HAP-1 (cell line): Measurements from ENCODE around the gene CCSER2.

Experiments used
- DNase-seq, 2 experiments: peaks; one replicate each; pipeline ENCODE4 v3.0.0-alpha.2; 2016 to 2020; ENCODE audit warnings: low spot score in 2 of 2
- H3K27me3 ChIP-seq: fragments of 250-450 bp; sonication (Bioruptor Pico); 2 replicates; pipeline ENCODE4 v1.5.1; 2020; ENCODE audit warnings: low read depth, mild to moderate bottlenecking, moderate library complexity
- H3K36me3 ChIP-seq: fragments of 250-450 bp; sonication (Bioruptor Pico); replicated peaks from 2 replicates; pipeline ENCODE4 v1.5.1; 2020; ENCODE audit warnings: mild to moderate bottlenecking
- H3K4me1 ChIP-seq: fragments of 250-450 bp; sonication (Bioruptor Pico); 2 replicates; pipeline ENCODE4 v1.5.1; 2020; ENCODE audit warnings: mild to moderate bottlenecking
- H3K4me3 ChIP-seq: fragments of 250-450 bp; sonication (Bioruptor Pico); 2 replicates; pipeline ENCODE4 v1.5.1; 2020; ENCODE audit warnings: mild to moderate bottlenecking, moderate library complexity
- H3K9me3 ChIP-seq: fragments of 250-450 bp; sonication (Bioruptor Pico); 2 replicates; pipeline ENCODE4 v1.5.1; 2020; ENCODE audit warnings: mild to moderate bottlenecking, moderate library complexity
- in situ Hi-C: fragments of 300-500 bp; cut with MboI; formaldehyde crosslinking; loops from 3 replicates; pipeline ENCODE4 v1.14.3; 2020; ENCODE audit warnings: low sequenced_read_pairs, inconsistent platforms, mixed read lengths

CCSER2 gene

GRCh38 chr10:84552478-84552877, 224.1 kb downstream of the CCSER2 start:
- H3K36me3 ChIP-seq, result no peaks in the 10 kb centered on the region
- in situ Hi-C loops, result no loop called here
- no peak overlapping the region for H3K4me3 ChIP-seq
- DNase-seq, result no peak
- H3K9me3 ChIP-seq, result no peaks in the 10 kb centered on the region
- H3K27me3 ChIP-seq, result no peaks in the 10 kb centered on the region; the same call in 1 of the 2 replicates
- no peaks in the 10 kb centered on the region for H3K4me1 ChIP-seq

GRCh38 chr10:84562592-84562991, 234.2 kb downstream of the CCSER2 start:
- no peaks in the 10 kb centered on the region for H3K36me3 ChIP-seq
- peaks cover 8% of the 10 kb centered on the region for H3K4me1 ChIP-seq
- no peaks in the 10 kb centered on the region for H3K27me3 ChIP-seq
- no peaks in the 10 kb centered on the region for H3K9me3 ChIP-seq
- in situ Hi-C loops, result no loop called here
- H3K4me3 ChIP-seq, result no peak overlapping the region
- no peak for DNase-seq

DNA sequence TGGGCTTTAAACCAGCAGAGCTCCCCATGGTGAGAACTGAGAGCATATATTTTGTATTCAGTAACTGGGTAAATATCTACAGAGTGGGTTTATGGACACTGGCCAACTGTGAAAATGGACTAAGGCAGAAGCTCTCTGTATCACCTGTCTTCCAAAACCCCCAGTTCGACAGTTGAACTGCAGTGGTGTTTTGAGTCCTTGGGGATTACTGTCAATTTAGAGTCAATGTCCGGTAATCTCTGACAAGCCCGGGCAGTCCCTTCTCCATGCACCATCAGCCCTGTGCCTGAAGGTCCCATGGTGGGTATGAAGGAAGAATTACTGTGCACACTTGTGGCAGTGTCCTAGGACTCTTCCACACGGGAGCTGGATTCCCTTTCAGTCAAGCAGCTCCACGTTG, 235.0 kb downstream of the CCSER2 start:
- DNase-seq, result no peak
- no peaks in the 10 kb centered on the region for H3K9me3 ChIP-seq
- in situ Hi-C loops, result no loop called here
- H3K36me3 ChIP-seq, result no peaks in the 10 kb centered on the region
- no peak overlapping the region for H3K4me3 ChIP-seq
- H3K4me1 ChIP-seq, result peaks cover 10% of the 10 kb centered on the region
- no peaks in the 10 kb centered on the region for H3K27me3 ChIP-seq

DNA sequence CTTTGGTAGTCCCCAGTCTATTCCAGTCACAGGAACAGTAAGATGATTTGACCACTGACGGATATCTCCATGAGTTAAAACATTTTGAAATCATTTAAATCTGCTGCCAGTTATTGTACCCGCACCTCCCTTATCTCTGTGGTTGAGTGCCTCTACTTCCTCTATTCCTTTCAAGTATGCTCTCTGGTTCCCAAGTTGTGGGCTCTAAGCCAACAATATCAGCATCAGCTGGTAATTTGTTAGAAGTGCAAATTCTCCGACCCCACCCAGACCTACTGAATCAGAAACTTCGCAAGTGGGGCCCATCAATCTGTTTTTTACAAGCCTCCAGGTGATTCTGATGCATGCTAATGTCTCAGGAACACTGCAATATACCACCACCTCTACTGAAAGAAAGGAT, 235.5 kb downstream of the CCSER2 start:
- Histone ChIP-seq H3K27me3 (no peaks in the 10 kb centered on the region), H3K9me3 (no peaks in the 10 kb centered on the region), H3K4me1 (peaks cover 10% of the 10 kb centered on the region), H3K4me3 (no peak overlapping the region), H3K36me3 (no peaks in the 10 kb centered on the region)
- in situ Hi-C loops, result no loop called here
- DNase-seq, result no peak

- no peaks in the 10 kb centered on the region for H3K36me3 ChIP-seq
- no peaks in the 10 kb centered on the region for H3K27me3 ChIP-seq
- no peaks in the 10 kb centered on the region for H3K9me3 ChIP-seq
- no peak for DNase-seq
- H3K4me1 ChIP-seq, result peaks cover 10% of the 10 kb centered on the region
- in situ Hi-C loops, result no loop called here
- H3K4me3 ChIP-seq, result no peak overlapping the region
Observed at GRCh38 chr10:84565881-84566582, 237.6 kb downstream of the CCSER2 start.

DNA sequence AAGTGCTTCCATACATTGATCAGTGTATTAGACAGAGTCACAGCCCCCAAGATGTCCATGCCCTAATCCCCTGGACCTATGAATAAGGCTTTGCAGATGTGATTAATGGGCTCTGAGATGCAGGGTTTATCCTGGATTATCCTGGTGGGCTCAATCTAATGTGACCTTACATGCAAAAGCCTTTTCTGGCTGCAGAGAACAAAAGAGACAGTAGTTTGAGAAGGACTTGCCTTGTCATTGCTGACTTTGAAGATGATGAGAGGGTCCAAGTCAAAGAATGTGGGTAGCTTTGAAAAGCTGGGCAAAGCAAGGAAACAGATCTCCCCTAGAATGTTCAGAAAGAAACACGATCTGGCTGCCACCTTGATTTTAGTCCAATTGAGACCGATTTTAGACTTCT, 238.7 kb downstream of the CCSER2 start:
- in situ Hi-C loops, result no loop called here
- peak in 1 of 2 experiments; percentile 27 for DNase-seq
- Histone ChIP-seq H3K27me3 (no peaks in the 10 kb centered on the region), H3K4me1 (peaks cover 10% of the 10 kb centered on the region), H3K36me3 (no peaks in the 10 kb centered on the region), H3K4me3 (no peak overlapping the region), H3K9me3 (no peaks in the 10 kb centered on the region)
